GM23338 (cell line): ENCODE results near the gene CCDC39. TPM values are rescaled to one million over a fixed set of nuclear protein-coding genes. Genes with fewer than 3 reads are reported as not detected.

Experiments
- ATAC-seq: fragments of 200-7000 bp; cut with Tn5 transposase; 3 replicates; pipeline ENCODE4 v1.9.1; 2020
- DNase-seq: peaks from one replicate; pipeline ENCODE4 v3.0.0-alpha.2; 2015; ENCODE audit warnings: low spot score
- H2AFZ ChIP-seq: fragments of 200-600 bp; sonication (generic); 2 replicates; pipeline ENCODE4 v1.8.0; 2016; ENCODE audit warnings: antibody characterized with exemption, mild to moderate bottlenecking, moderate library complexity
- H3F3A ChIP-seq: fragments of 200-600 bp; sonication (generic); replicated peaks from 2 replicates; pipeline ENCODE4 v1.8.0; 2017; ENCODE audit warnings: antibody characterized with exemption, mixed run types, low read depth
- H3K27ac ChIP-seq: fragments of 200-600 bp; sonication (generic); 2 replicates; pipeline ENCODE4 v1.6.1; 2016; ENCODE audit warnings: low read depth
- H3K27me3 ChIP-seq: fragments of 200-600 bp; sonication (generic); 2 replicates; pipeline ENCODE4 v1.8.0; 2016; ENCODE audit warnings: mild to moderate bottlenecking, mixed run types, moderate library complexity; ENCODE audit not compliant: insufficient read depth
- H3K36me3 ChIP-seq: fragments of 200-600 bp; sonication (generic); 2 replicates; pipeline ENCODE4 v1.8.0; 2016; ENCODE audit warnings: mild to moderate bottlenecking; ENCODE audit not compliant: insufficient read depth
- H3K4me1 ChIP-seq: fragments of 200-600 bp; sonication (generic); 2 replicates; pipeline ENCODE4 v1.8.0; 2016; ENCODE audit warnings: mild to moderate bottlenecking, moderate library complexity; ENCODE audit not compliant: insufficient read depth
- H3K4me2 ChIP-seq: fragments of 200-600 bp; sonication (generic); 2 replicates; pipeline ENCODE4 v1.7.1; 2017; ENCODE audit warnings: mixed run types
- H3K4me3 ChIP-seq: fragments of 200-600 bp; sonication (generic); 2 replicates; pipeline ENCODE4 v1.6.1; 2016; ENCODE audit warnings: mixed run types
- H3K79me2 ChIP-seq: fragments of 200-600 bp; sonication (generic); replicated peaks from 2 replicates; pipeline ENCODE4 v1.8.0; 2017; ENCODE audit warnings: mild to moderate bottlenecking; ENCODE audit not compliant: insufficient read depth
- H3K9me2 ChIP-seq: fragments of 200-600 bp; sonication (generic); 2 replicates; pipeline ENCODE4 v1.8.0; 2017; ENCODE audit not compliant: insufficient read depth
- H4K20me1 ChIP-seq: fragments of 200-600 bp; sonication (generic); replicated peaks from 2 replicates; pipeline ENCODE4 v1.8.0; 2017; ENCODE audit warnings: mild to moderate bottlenecking; ENCODE audit not compliant: insufficient read depth
- H3K27ac Mint-ChIP-seq: 2 replicates; pipeline ENCODE4 v1.8.0; 2020; ENCODE audit warnings: inconsistent platforms, mild to moderate bottlenecking, moderate library complexity, mixed read lengths
- H3K27me3 Mint-ChIP-seq: 3 replicates; pipeline ENCODE4 v1.8.0; 2022; ENCODE audit warnings: low read depth, mild to moderate bottlenecking, moderate library complexity, mixed read lengths, inconsistent platforms; ENCODE audit not compliant: insufficient read depth, poor library complexity
- H3K36me3 Mint-ChIP-seq: 3 replicates; pipeline ENCODE4 v1.8.0; 2021; ENCODE audit warnings: low read depth, mild to moderate bottlenecking, inconsistent platforms, moderate library complexity, mixed read lengths
- H3K4me1 Mint-ChIP-seq: 3 replicates; pipeline ENCODE4 v1.8.0; 2020; ENCODE audit warnings: mild to moderate bottlenecking, inconsistent platforms, mixed read lengths
- H3K4me3 Mint-ChIP-seq: 3 replicates; pipeline ENCODE4 v1.8.0; 2021; ENCODE audit warnings: moderate library complexity, mild to moderate bottlenecking, inconsistent platforms, mixed read lengths
- H3K9me3 Mint-ChIP-seq: 3 replicates; pipeline ENCODE4 v1.8.0; 2020; ENCODE audit warnings: moderate library complexity, mild to moderate bottlenecking, inconsistent platforms, mixed read lengths
- CREB1 ChIP-seq: fragments of 250-450 bp; sonication (Bioruptor Pico); IDR thresholded peaks from 2 replicates; pipeline ENCODE4 v1.5.0; 2020; ENCODE audit warnings: low read depth, mild to moderate bottlenecking, moderate library complexity
- CTCF ChIP-seq, 2 experiments: fragments of 200-600 bp in 1 of 2; sonication (generic) in 1 of 2; conservative IDR thresholded peaks; 2 replicates each; pipeline versions ENCODE4 v1.5.1 to v1.6.1; 2016 to 2017; ENCODE audit warnings: antibody characterized with exemption in 2 of 2, low read depth in 2 of 2, mild to moderate bottlenecking in 2 of 2, moderate library complexity in 1 of 2
- ETS1 ChIP-seq: IDR thresholded peaks from 2 replicates; pipeline ENCODE4 v1.6.1; 2016; ENCODE audit warnings: antibody characterized with exemption
- EZH2phosphoT487 ChIP-seq: fragments of 200-600 bp; sonication (generic); IDR thresholded peaks from one replicate; pipeline ENCODE4 v1.8.1; 2018; ENCODE audit warnings: antibody characterized with exemption; ENCODE audit not compliant: unreplicated experiment
- JUNB ChIP-seq: IDR thresholded peaks from one replicate; pipeline ENCODE4 v1.6.1; 2016; ENCODE audit warnings: antibody characterized with exemption; ENCODE audit not compliant: unreplicated experiment
- POLR2AphosphoS5 ChIP-seq: IDR thresholded peaks from 2 replicates; pipeline ENCODE4 v1.6.1; 2016; ENCODE audit warnings: antibody characterized with exemption, low read depth
- REST ChIP-seq: IDR thresholded peaks from one replicate; pipeline ENCODE4 v1.6.1; 2018; ENCODE audit warnings: antibody characterized with exemption; ENCODE audit not compliant: unreplicated experiment
- STAT1 ChIP-seq: IDR thresholded peaks from one replicate; pipeline ENCODE4 v1.6.1; 2016; ENCODE audit warnings: antibody characterized with exemption; ENCODE audit not compliant: unreplicated experiment
- ZNF331 ChIP-seq: fragments of 250-450 bp; sonication (Bioruptor Pico); IDR thresholded peaks from 2 replicates; pipeline ENCODE4 v1.5.0; 2020; ENCODE audit warnings: low read depth, mild to moderate bottlenecking, moderate library complexity
- polyA plus RNA-seq: library from polyadenylated mRNA; unstranded; fragments of >200 nt; fragmentation: Nextera tagmentation; extraction: Ambion mirVana; gene quantifications from 2 replicates; pipeline ENCODE4 v1.2.1, GENCODE V29; 2016
- total RNA-seq: library from RNA; depleted of rRNA; stranded (reverse); fragments of >200 nt; shearing (Covaris generic); gene quantifications from 2 replicates; pipeline ENCODE4 v1.2.3, GENCODE V29; 2014

The CCDC39 gene
- total and polyA plus RNA-seq, 2 experiments from 2014 or later = 0.52 to 2.6 TPM

- no peak for TF ChIP-seq REST
- TF ChIP-seq CREB1 = no peak
- no peak for TF ChIP-seq CTCF (conservative IDR thresholded peaks at IDR 0.05; ENCODE audit: low read depth in 2 of 2)
Observed at GRCh38 chr3:180661444-180661843, 17.8 kb downstream of the CCDC39 start (continued).

- Histone ChIP-seq H2AFZ (no peak overlapping the region), H3K9me2 (no peaks in the 10 kb centered on the region), H3K27me3 (no peaks in the 10 kb centered on the region), H4K20me1 (no peaks in the 10 kb centered on the region), H3K36me3 (no peaks in the 10 kb centered on the region), H3F3A (no peaks in the 10 kb centered on the region), H3K79me2 (no peaks in the 10 kb centered on the region), H3K27ac (no peak overlapping the region), H3K4me3 (no peak overlapping the region), H3K4me1 (peaks cover 24% of the 10 kb centered on the region), H3K4me2 (no peak overlapping the region)
- DNase-seq (no peak), ATAC-seq (peak; percentile 52; the same call in 2 of the 3 replicates)
- Mint-ChIP-seq H3K36me3 (no peaks in the 10 kb centered on the region), H3K9me3 (no peaks in the 10 kb centered on the region), H3K27ac (no peak overlapping the region), H3K27me3 (no peaks in the 10 kb centered on the region), H3K4me1 (peaks cover 25% of the 10 kb centered on the region), H3K4me3 (no peak overlapping the region)
- TF ChIP-seq EZH2phosphoT487 (no peak), CTCF (conservative IDR thresholded peaks at IDR 0.05; ENCODE audit: low read depth in 2 of 2) (no peak), ZNF331 (CRISPR knock-in tag) (no peak), POLR2AphosphoS5 (no peak), STAT1 (no peak), ETS1 (no peak), JUNB (no peak)
Observed at GRCh38 chr3:180657094-180657493, 22.2 kb downstream of the CCDC39 start.
